ENCODE results near the gene LRRC46.

LRRC46 gene

GRCh38 chr17:47853616-47854015, 22.1 kb downstream of the LRRC46 start:
- no peak for DNase-seq

- DNase-seq, result no peak
Measured at GRCh38 chr17:47855737-47856136, 24.3 kb downstream of the LRRC46 start.

GRCh38 chr17:47856830-47857229, 25.4 kb downstream of the LRRC46 start:
- no peak for DNase-seq

- no peak for DNase-seq
Measured at GRCh38 chr17:47857551-47858455, 26.3 kb downstream of the LRRC46 start.

- no peak for DNase-seq
Measured at GRCh38 chr17:47860386-47860785, 28.9 kb downstream of the LRRC46 start.

GRCh38 chr17:47862621-47863440, 31.4 kb downstream of the LRRC46 start:
- no peak for DNase-seq

GRCh38 chr17:47864791-47865216, 33.3 kb downstream of the LRRC46 start:
- no peak for DNase-seq

- DNase-seq, result no peak
Measured at GRCh38 chr17:47866941-47867340, 35.5 kb downstream of the LRRC46 start.

- DNase-seq, result no peak
Measured at GRCh38 chr17:47867813-47868533, 36.5 kb downstream of the LRRC46 start.

- DNase-seq, result no peak
Measured at GRCh38 chr17:47869114-47869513, 37.6 kb downstream of the LRRC46 start.

- DNase-seq, result no peak
Measured at GRCh38 chr17:47870056-47870455, 38.6 kb downstream of the LRRC46 start.

- DNase-seq, result no peak
Measured at GRCh38 chr17:47871048-47871447, 39.6 kb downstream of the LRRC46 start.

GRCh38 chr17:47872019-47872650, 40.7 kb downstream of the LRRC46 start:
- no peak for DNase-seq

- DNase-seq, result no peak
Measured at GRCh38 chr17:47872651-47873161, 41.2 kb downstream of the LRRC46 start.

GRCh38 chr17:47873200-47874090, 42.0 kb downstream of the LRRC46 start:
- DNase-seq, result no peak

- DNase-seq, result no peak
Measured at GRCh38 chr17:47875011-47875985, 43.8 kb downstream of the LRRC46 start.

- no peak for DNase-seq
Measured at GRCh38 chr17:47877368-47878034, 46.0 kb downstream of the LRRC46 start.

- DNase-seq, result no peak
Measured at GRCh38 chr17:47878203-47879027, 46.9 kb downstream of the LRRC46 start.
